GM04504 (cell line): Measurements from ENCODE around the gene BTRC.

Source experiments
- DNase-seq: peaks from one replicate; pipeline ENCODE4 v3.0.0-alpha.2; 2012; ENCODE audit warnings: low read depth

The BTRC gene

GRCh38 chr10:101484175-101484745 is 130.3 kb downstream of the BTRC start:
- DNase-seq, result no peak

GRCh38 chr10:101485207-101485606 is 131.2 kb downstream of the BTRC start:
- no peak for DNase-seq

DNA sequence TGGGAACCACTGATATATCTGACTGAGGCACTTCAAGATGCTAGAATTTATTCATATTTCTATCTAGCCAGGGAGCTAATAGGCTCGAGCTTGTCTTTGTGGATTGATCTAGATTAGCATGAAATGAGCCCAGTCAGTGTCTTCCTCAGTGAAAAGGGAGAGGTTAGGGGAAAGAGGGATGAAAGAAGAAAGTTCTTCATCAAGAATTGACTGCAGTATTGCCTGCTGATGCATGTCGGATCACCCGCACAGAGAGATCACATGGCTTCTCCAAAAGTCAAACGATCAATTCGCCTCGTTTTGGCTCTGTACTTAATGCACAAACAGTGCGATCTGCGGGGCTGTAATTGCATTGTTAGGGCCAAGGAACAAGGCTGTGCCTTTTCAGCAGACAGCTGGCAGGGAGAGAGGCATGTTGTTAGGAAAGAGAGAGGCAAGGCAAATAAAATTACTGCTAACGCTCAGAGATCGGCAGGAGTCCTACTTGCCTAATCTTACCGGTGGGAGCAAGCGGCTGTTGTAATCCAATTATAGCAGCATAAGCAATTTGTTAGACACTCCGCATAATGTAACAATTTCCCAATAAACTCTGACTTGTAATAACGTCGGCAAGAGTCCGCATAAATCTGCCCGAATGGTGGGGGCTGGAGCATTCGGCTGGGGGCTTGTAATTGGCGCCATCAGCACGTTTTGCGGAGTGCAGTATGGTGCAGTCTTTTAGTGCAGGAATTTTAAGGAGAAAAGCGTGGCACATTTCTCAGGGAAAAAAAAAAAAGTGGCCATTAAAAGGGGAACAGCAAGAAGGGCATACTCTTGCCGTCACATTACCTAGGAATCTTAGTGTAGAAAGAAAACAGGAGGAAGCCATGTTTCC is 132.0 kb downstream of the BTRC start:
- no peak for DNase-seq

GRCh38 chr10:101487399-101487798 is 133.4 kb downstream of the BTRC start:
- DNase-seq, result no peak

- DNase-seq, result no peak
These were observed 135.4 kb downstream of the BTRC start for GRCh38 chr10:101489355-101489754.

GRCh38 chr10:101490026-101490425 is 136.1 kb downstream of the BTRC start:
- DNase-seq, result no peak

DNA sequence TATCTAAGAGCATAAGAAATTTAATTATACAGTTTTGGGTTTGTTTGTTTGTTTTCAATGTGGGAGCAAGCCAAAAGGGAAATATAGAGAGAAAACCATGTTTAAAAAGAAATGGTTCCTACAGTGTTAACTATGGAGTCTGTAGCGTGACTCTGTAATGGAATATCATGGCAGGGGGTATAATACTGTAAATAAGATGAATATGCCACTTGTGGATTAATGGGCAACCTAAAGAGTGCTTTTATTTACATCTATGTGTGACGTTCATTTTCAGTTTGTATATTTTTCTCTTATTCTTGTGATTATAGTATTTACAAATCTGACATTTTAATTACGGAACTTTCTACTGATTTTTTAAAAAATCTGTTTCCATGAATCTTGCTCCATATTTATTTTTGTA is 138.2 kb downstream of the BTRC start:
- no peak for DNase-seq

- no peak for DNase-seq
These were observed 138.8 kb downstream of the BTRC start for GRCh38 chr10:101492814-101493213.

DNA sequence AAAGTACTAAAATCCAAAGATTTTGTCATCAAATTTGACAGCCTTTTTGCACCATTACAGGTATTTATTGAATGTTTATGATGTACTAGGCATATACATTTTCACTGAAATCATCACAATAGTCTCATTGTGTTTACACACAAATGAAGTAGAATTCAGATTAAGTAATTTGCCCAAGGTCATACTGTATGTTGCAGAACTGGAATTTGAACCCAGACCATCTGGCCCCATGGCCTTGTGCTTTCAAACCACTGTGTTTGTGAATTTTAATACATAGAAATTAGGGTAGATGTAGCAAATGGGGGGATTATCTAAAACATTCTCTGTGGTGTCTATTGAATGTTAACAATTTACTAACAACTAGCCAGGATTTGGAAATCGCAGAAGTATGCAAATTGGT is 139.3 kb downstream of the BTRC start:
- DNase-seq, result no peak

GRCh38 chr10:101493782-101494281 is 139.9 kb downstream of the BTRC start:
- DNase-seq, result no peak

DNA sequence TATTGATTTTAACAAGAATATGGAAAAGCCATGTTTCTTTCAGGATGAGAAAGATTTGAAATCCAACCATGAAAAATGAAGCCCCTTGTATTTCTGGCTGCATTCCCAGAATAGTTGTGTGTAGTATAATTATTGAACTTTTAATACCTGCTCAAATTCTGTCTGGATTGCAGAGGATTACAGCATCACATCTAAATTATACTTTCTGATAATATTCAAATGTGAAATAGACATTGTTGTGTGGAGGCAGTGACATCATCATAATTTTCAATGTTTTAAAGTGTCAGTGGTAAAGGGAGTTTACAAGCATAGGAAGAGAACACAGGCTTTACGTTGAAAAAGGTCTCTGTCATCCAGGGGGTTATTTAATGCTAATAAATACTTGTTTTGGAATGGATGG is 140.7 kb downstream of the BTRC start:
- DNase-seq, result no peak

DNA sequence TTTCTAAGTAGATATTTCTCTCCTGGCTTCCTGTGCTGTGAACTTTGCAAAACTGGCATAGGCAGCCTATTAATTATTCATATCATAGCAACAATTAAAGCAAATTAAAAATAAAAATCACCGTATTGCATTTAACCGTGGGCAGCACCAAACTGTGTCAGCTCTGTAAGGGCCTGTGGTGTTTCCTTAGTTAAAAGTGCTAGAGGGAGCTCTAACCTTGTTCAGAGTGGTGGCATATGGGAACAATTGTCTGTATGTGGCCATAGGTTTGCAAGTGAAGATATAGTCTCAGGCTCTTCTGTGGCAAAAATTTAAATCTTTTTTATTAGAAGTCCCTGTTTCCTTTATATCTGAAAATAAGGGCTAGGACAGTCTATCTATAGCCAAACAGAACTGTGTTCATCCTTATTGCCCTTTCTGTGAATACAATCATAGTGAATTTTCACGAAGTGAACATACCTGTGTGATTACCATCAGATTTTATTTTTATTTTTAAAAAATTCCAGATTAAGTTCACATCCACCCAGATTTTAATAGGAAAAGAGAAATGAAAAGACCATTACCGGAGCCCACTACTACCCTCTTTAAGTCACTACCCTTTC is 141.5 kb downstream of the BTRC start:
- no peak for DNase-seq

DNA sequence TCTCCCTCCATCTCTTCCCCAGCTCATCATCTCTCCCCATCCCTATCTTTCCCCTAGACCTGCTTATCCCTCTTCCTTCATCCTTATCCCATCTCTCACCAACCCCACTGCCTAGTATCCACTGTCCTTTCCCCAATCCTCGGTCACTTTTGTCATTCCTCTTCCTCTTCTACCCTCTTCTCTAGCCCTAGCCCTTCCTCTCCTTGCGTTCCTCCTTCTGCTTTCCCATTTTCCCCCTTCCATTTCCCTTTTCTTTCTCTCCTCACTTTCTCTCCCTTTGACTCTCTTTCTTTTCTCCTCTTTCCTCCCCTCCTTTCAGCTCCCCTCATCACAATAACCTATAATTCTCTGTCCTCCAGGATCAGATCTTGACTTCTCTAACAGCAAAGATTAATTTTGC is 150.5 kb downstream of the BTRC start:
- no peak for DNase-seq

DNA sequence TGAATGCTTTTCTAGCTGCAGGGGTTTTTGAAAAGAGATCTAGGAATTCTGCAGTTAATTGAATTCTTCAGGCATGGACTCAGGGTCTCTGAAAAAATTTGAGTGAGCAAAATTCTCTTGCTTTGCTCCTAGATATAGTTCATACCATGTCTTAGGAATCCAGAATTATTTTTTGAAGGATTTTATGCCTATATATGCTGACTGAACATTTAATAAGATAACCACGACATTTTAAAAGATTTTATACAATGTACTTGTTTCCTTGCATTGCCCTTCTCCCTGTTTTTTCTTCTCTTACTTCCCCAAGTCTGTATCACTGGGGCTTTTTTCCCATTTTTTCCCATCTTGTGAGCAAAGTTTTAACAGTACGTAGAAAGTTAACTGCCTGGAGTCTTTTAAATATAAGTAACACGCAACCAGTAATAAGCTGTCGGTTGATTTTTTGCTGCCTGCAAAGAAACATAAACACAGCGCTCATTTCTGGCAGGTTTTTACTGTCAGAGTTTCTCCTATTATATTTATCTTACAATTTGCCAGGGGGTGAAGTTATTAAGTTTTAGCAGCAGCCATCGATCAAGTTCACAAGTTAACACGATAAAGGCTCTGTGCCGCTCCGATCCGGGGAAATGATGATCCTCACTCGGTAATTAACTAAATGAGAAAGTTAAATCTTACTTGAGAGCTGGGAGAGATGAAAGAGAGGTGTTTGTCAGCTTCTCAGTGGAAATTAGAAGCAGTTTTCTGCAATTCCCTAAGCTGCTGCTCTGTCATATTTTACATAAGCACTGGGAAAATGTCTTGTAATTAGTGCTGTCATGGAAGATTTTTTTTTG is 153.1 kb downstream of the BTRC start:
- DNase-seq, result no peak

GRCh38 chr10:101507828-101508227 is 153.9 kb downstream of the BTRC start:
- DNase-seq, result no peak

GRCh38 chr10:101511938-101512337 is 158.0 kb downstream of the BTRC start:
- no peak for DNase-seq

DNA sequence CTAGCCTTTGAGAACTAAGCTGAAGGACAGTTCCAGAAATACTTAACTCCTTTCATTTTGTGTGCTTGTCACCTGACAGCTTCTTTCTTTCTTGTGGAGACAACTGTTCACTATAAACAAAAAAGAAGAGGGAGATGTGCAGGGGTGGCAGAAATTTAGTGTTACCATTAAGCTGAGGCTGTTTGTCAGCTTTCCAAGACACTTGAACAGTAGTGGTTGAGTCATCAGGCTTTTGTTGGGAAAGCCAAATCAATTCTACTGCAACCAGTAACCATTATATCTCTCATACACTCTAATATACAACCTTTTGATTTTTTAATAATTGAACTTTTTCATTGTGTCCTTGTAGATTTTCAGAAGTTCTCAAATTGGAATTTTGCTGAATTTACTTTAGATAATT is 158.8 kb downstream of the BTRC start:
- peak; percentile 19 for DNase-seq

DNA sequence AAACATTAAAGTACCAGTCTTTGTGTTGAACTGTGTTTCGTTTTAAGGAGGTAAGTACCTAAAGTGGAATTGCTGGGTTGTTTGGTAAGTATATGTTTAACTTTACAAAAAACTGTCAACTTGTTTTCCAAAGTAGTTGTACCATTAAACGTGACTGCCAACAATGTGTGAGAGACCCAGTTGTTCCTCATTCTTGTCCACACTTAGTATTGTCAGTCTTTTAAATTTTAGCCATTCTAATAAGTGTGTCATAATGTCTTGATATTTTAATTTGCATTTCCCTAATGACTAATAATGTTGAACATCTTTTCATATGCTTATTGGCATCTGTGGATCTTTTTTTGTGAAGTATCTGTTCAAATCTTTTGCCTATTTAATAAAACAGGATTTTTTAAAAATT is 159.8 kb downstream of the BTRC start:
- DNase-seq, result no peak

DNA sequence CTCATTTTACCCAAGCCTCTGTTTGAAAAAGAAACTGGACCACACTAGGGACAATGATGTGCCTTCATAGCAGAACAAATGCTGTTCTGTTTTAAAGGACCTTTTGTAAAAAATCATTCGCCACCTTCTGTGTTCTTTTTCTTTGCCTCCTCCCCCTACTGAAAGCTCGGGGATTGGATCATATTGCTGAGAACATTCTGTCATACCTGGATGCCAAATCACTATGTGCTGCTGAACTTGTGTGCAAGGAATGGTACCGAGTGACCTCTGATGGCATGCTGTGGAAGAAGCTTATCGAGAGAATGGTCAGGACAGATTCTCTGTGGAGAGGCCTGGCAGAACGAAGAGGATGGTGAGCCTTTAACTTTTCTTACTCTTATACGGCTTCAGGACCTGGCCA is 171.9 kb downstream of the BTRC start:
- DNase-seq, result no peak

DNA sequence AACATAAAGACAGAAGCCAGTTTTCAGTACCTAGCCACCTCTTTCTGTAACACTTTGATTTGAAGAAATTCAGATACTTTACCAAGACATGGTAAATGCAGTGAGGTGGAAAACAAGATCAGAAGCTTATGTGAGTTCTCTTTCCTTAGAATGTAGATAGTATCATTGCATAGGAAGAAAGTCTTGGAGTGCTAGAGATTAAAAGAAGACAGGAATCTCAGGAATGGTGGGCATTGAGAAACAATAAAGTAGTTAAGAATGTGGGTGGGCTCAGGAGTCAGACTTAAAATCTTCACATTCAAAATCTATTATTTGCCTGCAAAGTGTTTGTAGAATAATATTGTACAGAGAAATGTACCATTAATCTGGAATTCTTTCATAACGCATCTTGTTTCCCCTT is 175.2 kb downstream of the BTRC start:
- DNase-seq, result no peak

DNA sequence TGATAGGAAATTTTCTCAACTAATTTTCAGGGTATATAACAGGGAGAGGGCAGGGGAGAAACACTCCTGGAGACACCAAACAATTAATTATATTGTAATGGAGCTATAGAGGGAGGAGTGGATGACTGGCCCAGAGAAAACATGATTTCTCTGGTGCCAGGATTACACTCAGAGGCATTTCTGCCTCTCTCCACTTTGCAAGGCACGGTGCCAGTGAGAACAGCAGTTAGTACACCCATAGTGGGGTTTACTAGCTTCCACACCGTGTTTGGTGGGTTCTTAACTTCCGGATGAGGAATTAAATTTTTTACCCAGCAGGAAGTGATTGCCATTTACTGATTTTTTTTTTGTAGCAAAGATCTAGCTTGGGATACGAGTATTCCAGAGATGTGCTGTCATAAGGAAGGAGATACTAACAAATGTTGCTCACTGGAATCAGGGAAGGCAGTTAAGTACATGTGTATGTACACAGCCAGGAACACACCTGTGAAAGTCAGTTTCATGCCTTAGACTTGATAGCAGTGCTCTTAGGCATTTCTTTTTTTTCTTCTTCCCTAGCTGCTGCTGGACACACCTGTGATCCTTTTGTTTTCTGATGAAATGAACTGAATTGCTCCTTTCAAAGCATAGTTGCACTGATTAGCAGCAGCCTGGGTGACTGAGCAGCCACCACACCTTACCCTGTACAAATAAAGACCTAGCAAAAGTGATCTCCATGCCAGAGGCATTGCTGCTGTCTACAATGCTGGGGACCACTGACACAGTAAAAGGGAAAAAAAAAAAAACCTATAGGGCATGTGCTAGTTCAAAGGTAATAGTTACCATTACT is 176.0 kb downstream of the BTRC start:
- no peak for DNase-seq
